ENCODE measurements around the gene DAPK2. TPM values are rescaled to one million over a fixed set of nuclear protein-coding genes. Genes with fewer than 3 reads are reported as not detected.

Gene DAPK2
- 4.2 and 4.8 TPM in 2 replicates for polyA plus RNA-seq (2011; rRNA removed)
- polyA plus RNA-seq (2012; cell fraction: cytosol; rRNA removed) = 4.5 and 5.5 TPM in 2 replicates
- polyA plus RNA-seq (2012; cell fraction: nucleus; rRNA removed) = 7.6 and 9.2 TPM in 2 replicates
- polyA plus RNA-seq (2017; fragmentation: RNase III; extraction: RNeasy Plus Mini Kit Qiagen cat#74134 plus additional on column Dnase treatment) = 3.1 to 4.3 TPM (median 3.4 TPM) in 3 replicates
- polyA minus RNA-seq (2011; rRNA and poly(A)+ RNA removed) = 3.4 and 4.8 TPM in 2 replicates

DNA sequence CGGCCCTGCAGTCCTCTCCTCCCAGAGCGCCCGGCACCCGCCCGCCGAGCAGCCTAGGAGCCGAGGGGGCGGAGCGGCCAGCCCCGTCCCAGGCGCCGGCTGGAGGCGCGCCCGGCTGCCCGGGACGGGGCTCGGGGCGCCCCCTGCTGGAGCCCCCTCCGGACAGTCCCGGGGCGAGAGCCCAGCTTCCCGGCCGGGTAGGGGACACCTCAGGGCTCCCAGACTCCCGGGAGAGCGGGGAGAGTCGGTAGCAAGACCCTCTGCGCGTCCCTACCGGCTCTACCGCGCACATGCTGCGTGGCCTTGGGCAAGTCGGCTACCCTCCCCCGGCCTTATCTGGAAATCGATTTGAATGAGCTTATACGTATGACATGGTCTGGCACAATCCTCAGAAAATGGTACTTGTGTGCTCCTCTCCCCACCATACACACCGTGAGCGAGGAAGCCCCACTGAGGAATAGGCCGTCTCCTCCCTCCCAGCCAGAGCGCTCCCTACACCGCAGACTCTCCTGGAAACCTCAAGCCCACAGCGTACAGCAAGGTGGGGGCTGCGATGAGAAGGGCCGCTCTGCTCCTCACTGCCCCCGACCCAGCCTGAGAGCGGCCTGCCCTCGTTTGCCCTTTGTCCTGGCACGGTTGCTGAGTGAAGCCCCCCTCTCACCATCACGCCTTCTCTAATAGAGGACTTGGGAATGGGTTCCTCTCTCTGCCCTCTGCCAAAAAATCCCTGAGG lies at the start of gene DAPK2:
Gene DAPK2 (minus strand): TSS at position 65 of the 733 bp plus-strand sequence. CDS start 6,224 bp downstream, outside the sequence.
- Histone ChIP-seq H3K4me2 (peak within 1 kb of the TSS; percentile 64), H3K4me1 (peaks cover 33% of the 10 kb centered on the region), H3K4me3 (peak within 1 kb of the TSS; percentile 64), H3K9me3 (no peaks in the 10 kb centered on the region), H3K27ac (peak within 1 kb of the TSS; percentile 73 to 94)
- FAIRE-seq = no peak
- POLR2A ChIA-PET = interaction anchor here (1.5 to 1.6 kb wide), 2 partner anchors 36 to 101 kb away, joined by 5 to 8 read pairs; no protein-coding TSS in a partner anchor
- 26% methylated on average over 27 of the region's 50 CpGs for WGBS (ENCODE audit: missing lambda C conversion rate)
- ATAC-seq = peak; percentile 83 to 91
- peak; percentile 66 to 98 for DNase-seq (ENCODE audit: low read depth in 1 of 2, low spot score in 1 of 2)
- CTCF ChIA-PET = interaction anchor here (0.5 to 15.1 kb wide), 99 partner anchors 8 to 998 kb away, joined by 3 to 173 read pairs (median 5); partner anchors contain the start of genes CIAO2A, HERC1 and SNX1
- TF ChIP-seq NPAS2 (CRISPR knock-in tag; IDR thresholded peaks at IDR 0.05; ENCODE audit: borderline replicate concordance) (no peak), JUN (IDR thresholded peaks at IDR 0.05) (peak in 1 of 2 experiments; percentile 59; a peak in 1 of 5 replicates), POLR2AphosphoS2 (conservative IDR thresholded peaks at IDR 0.05; ENCODE audit: low read length) (no peak), NFE2L2 (conservative IDR thresholded peaks at IDR 0.05; ENCODE audit: low read length) (no peak), RAD21 (conservative IDR thresholded peaks at IDR 0.05 in 1 of 2, IDR thresholded peaks at IDR 0.05 in 1 of 2) (peak; percentile 63 to 95), MYC (IDR thresholded peaks at IDR 0.05; ENCODE audit: borderline replicate concordance, low read length) (peak; percentile 55; the same call in 1 of the 2 replicates), SMC3 (IDR thresholded peaks at IDR 0.05) (peak; percentile 98), RNF2 (IDR thresholded peaks at IDR 0.05; ENCODE audit: borderline replicate concordance, low read depth) (no peak), ZC3H11A (IDR thresholded peaks at IDR 0.05) (no peak), TFCP2L1 (CRISPR knock-in tag; IDR thresholded peaks at IDR 0.05) (no peak), KDM5A (IDR thresholded peaks at IDR 0.05) (no peak), POLR2A (IDR thresholded peaks at IDR 0.05; ENCODE audit: low read length) (peak; percentile 37; the same call in 1 of the 2 replicates)
- TF ChIP-seq, protein P1, sequence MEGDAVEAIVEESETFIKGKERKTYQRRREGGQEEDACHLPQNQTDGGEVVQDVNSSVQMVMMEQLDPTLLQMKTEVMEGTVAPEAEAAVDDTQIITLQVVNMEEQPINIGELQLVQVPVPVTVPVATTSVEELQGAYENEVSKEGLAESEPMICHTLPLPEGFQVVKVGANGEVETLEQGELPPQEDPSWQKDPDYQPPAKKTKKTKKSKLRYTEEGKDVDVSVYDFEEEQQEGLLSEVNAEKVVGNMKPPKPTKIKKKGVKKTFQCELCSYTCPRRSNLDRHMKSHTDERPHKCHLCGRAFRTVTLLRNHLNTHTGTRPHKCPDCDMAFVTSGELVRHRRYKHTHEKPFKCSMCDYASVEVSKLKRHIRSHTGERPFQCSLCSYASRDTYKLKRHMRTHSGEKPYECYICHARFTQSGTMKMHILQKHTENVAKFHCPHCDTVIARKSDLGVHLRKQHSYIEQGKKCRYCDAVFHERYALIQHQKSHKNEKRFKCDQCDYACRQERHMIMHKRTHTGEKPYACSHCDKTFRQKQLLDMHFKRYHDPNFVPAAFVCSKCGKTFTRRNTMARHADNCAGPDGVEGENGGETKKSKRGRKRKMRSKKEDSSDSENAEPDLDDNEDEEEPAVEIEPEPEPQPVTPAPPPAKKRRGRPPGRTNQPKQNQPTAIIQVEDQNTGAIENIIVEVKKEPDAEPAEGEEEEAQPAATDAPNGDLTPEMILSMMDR (IDR thresholded peaks at IDR 0.05) = peak; percentile 99

DNA sequence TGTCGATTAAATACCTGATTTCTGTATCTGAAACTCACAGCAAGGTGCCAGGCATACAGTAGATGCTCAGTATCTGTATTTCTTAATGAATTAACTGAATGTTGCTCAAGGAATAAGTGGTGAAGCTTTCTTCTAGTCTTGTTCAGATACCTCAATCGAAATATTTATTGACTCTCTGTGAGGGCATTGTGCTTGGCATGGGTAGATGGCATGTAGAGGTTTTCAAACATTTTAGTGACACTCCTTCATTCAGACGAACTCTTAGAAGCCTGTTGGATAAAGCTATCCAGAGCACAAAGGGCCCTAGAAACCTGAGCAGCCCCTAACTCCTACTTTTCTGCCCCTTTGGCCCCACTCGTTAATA lies 49.1 kb upstream of the DAPK2 start:
- CTCF ChIA-PET = interaction anchor here (1.1 to 4.1 kb wide), 3 partner anchors 28 to 58 kb away, joined by 3 to 27 read pairs (median 5); partner anchors contain the start of gene DAPK2
- POLR2A ChIA-PET = interaction anchor here (0.9 to 1.5 kb wide), 4 partner anchors 10 to 247 kb away, joined by 3 to 7 read pairs (median 5); partner anchors contain the start of gene PPIB
- DNase-seq (ENCODE audit: low read depth in 1 of 2, low spot score in 1 of 2) = no peak
- WGBS (ENCODE audit: missing lambda C conversion rate) = 29% methylated on average over 4 of the region's 4 CpGs
- TF ChIP-seq, protein P2, sequence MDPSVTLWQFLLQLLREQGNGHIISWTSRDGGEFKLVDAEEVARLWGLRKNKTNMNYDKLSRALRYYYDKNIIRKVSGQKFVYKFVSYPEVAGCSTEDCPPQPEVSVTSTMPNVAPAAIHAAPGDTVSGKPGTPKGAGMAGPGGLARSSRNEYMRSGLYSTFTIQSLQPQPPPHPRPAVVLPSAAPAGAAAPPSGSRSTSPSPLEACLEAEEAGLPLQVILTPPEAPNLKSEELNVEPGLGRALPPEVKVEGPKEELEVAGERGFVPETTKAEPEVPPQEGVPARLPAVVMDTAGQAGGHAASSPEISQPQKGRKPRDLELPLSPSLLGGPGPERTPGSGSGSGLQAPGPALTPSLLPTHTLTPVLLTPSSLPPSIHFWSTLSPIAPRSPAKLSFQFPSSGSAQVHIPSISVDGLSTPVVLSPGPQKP (IDR thresholded peaks at IDR 0.05; ENCODE audit: low read depth, low read length) = no peak
- TF ChIP-seq RFX5 (IDR thresholded peaks at IDR 0.05) (no peak), MAZ (IDR thresholded peaks at IDR 0.05; ENCODE audit: borderline replicate concordance, low read depth, low read length) (no peak)
- H3K9me3 ChIP-seq = no peaks in the 10 kb centered on the region
- ATAC-seq = no peak
- peaks cover 32% of the 10 kb centered on the region for H3K4me1 ChIP-seq
- FAIRE-seq = no peak
- H3K4me2 ChIP-seq = peak overlapping the region; percentile 87
- H3K4me3 ChIP-seq = peak overlapping the region; percentile 65
- peak overlapping the region; percentile 58 to 86 for H3K27ac ChIP-seq

All from A549 (cell line).